GM12891 (cell line): ENCODE measurements around the gene SCN1B.

Experiments used
- POLR2A ChIP-seq: IDR thresholded peaks from 2 replicates; pipeline ENCODE4 v1.6.1; 2011; ENCODE audit warnings: low read depth, low read length, control low read depth
- POLR2AphosphoS5 ChIP-seq: IDR thresholded peaks from 2 replicates; pipeline ENCODE4 v1.6.1; 2011; ENCODE audit warnings: low read depth, low read length, control low read depth
- POU2F2 ChIP-seq: IDR thresholded peaks from 2 replicates; pipeline ENCODE4 v1.6.1; 2011; ENCODE audit warnings: low read depth, mild to moderate bottlenecking, control low read depth, low read length, moderate library complexity
- SPI1 ChIP-seq: IDR thresholded peaks from 2 replicates; pipeline ENCODE4 v1.6.1; 2011; ENCODE audit warnings: low read depth, low read length, control low read depth

DNA sequence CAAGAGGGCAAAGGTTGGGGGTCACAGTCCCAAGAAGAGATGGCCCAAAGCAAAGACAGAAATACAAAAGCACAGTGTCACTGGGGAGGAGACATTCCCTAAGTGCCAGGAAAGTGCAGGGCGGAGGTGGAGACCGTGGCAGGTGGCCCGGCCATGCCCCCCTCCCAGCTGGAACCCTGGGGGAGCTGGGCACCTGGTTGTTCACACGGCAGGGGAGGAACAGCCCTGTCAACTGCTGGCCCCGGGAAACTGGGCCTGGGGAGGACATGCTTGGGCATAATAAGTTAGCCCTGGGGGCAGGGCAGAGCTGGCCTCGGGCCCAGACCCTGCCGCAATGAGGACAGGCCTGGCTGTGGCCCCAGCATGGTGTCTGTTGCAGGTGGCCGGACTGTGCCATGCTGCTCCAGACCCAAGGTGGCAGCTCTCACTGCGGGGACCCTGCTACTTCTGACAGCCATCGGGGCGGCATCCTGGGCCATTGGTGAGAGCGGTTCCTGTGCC is 18.7 kb downstream of the SCN1B start:
- TF ChIP-seq POLR2A (no peak), POLR2AphosphoS5 (no peak), POU2F2 (no peak), SPI1 (no peak)
